A673 (cell line): ENCODE data around the gene ALG9.

Source experiments
- CTCF ChIP-seq: fragments of 300-800, 200-600 bp; sonication (generic); conservative IDR thresholded peaks from 2 replicates; pipeline ENCODE4 v1.5.1; 2017; ENCODE audit warnings: low read depth, mild to moderate bottlenecking, antibody characterized with exemption, low read length, moderate library complexity, mixed read lengths
- EZH2 ChIP-seq: fragments of 200-600 bp; sonication (generic); IDR thresholded peaks from 2 replicates; pipeline ENCODE4 v1.6.1; 2017; ENCODE audit warnings: borderline replicate concordance, low read depth, mild to moderate bottlenecking, mixed read lengths, antibody characterized with exemption, low read length; ENCODE audit not compliant: poor library complexity, severe bottlenecking

DNA sequence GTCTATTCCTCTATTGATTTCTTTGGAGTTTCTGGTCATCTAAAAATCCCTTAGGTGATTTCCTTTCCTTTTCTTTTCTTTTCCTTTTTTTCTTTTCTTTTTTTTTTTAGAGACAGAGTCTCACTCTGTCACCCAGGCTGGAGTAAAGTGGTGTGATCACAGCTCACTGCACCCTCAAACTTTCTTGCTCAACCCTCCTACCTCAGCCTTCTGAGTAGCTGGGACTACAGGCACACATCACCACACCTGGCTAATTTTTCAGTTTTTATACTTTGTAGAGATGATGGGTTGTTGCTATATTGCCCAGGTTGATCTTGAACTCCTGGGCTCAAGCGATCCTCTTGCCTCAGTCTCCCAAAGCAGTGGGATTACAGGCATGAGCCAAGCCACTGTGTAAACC lies 45.4 kb upstream of the ALG9 start:
- TF ChIP-seq CTCF, result no peak
- no peak for TF ChIP-seq EZH2
